HepG2 (cell line): ENCODE measurements around the gene PEX14. TPM values are rescaled to one million over a fixed set of nuclear protein-coding genes. Genes with fewer than 3 reads are reported as not detected.

Experiments used
- AHR ChIP-seq: IDR thresholded peaks from 2 replicates; pipeline ENCODE4 v1.6.1; 2018; ENCODE audit warnings: missing genetic modification reagents, missing compliant biosample characterization
- HMGXB3 ChIP-seq: sonication (generic); formaldehyde crosslinking; IDR thresholded peaks from 2 replicates; pipeline ENCODE4 v1.4.0; 2020; ENCODE audit warnings: missing genetic modification reagents, borderline replicate concordance
- KLF11 ChIP-seq: IDR thresholded peaks from 2 replicates; pipeline ENCODE4 v1.6.1; 2016; ENCODE audit warnings: missing compliant biosample characterization
- PTBP1 ChIP-seq: fragments of 200-400 bp; formaldehyde crosslinking; IDR thresholded peaks from 2 replicates; pipeline ENCODE4 v1.6.1; 2018; ENCODE audit warnings: low read length, low read depth; ENCODE audit not compliant: poor library complexity, severe bottlenecking
- RAD21 ChIP-seq: fragments of 450-650 bp; formaldehyde crosslinking; IDR thresholded peaks from 2 replicates; pipeline ENCODE4 v1.5.0; 2020; ENCODE audit warnings: mild to moderate bottlenecking
- RORA ChIP-seq: sonication (generic); formaldehyde crosslinking; IDR thresholded peaks from 2 replicates; pipeline ENCODE4 v1.5.0; 2020; ENCODE audit warnings: mild to moderate bottlenecking, missing genetic modification reagents, moderate library complexity
- SPEN ChIP-seq: sonication (generic); formaldehyde crosslinking; IDR thresholded peaks from 2 replicates; pipeline ENCODE4 v1.5.1; 2020; ENCODE audit warnings: low read depth, mild to moderate bottlenecking, missing genetic modification reagents
- ZNF263 ChIP-seq: sonication (generic); formaldehyde crosslinking; IDR thresholded peaks from 2 replicates; pipeline ENCODE4 v1.4.0; 2020; ENCODE audit warnings: missing genetic modification reagents
- ZNF577 ChIP-seq: sonication (generic); formaldehyde crosslinking; IDR thresholded peaks from 2 replicates; pipeline ENCODE4 v1.4.0; 2020; ENCODE audit warnings: mild to moderate bottlenecking, low read depth, missing genetic modification reagents, borderline replicate concordance
- ZNF780A ChIP-seq: sonication (generic); formaldehyde crosslinking; IDR thresholded peaks from 2 replicates; pipeline ENCODE4 v1.8.0; 2022; ENCODE audit warnings: mild to moderate bottlenecking, missing genetic modification reagents, moderate library complexity
- ZNF891 ChIP-seq: sonication (generic); formaldehyde crosslinking; IDR thresholded peaks from 2 replicates; pipeline ENCODE4 v1.5.0; 2020; ENCODE audit warnings: mild to moderate bottlenecking, missing genetic modification reagents
- ZUFSP ChIP-seq: sonication (generic); formaldehyde crosslinking; IDR thresholded peaks from 2 replicates; pipeline ENCODE4 v1.9.0; 2021; ENCODE audit warnings: missing genetic modification reagents, mild to moderate bottlenecking, borderline replicate concordance
- polyA plus RNA-seq, 8 experiments: library from polyadenylated mRNA; depleted of rRNA in 3 of 8; stranded (reverse) in 7 of 8; unstranded in 1 of 8; fragments of >200 nt; fragmentation: Illumina TruSeq in 4 of 8; extraction: Trizol in 4 of 8; gene quantifications; 2 replicates each; pipeline versions ENCODE4 v1.2.1 to v1.2.3, GENCODE V29; 2011 to 2016; ENCODE audit warnings: low read depth in 4 of 8, missing spikeins in 1 of 8, mixed read lengths in 1 of 8; ENCODE audit not compliant: insufficient read depth in 1 of 8
- total RNA-seq, 5 experiments: library from RNA; depleted of rRNA; stranded (reverse); fragments of >200 nt; fragmentation: Illumina TruSeq; extraction: Trizol; gene quantifications; 2 replicates each; pipeline ENCODE4 v1.2.3, GENCODE V29; 2016; ENCODE audit warnings: low read depth in 1 of 5
- TF ChIP-seq, protein P1 (sequence below): sonication (generic); formaldehyde crosslinking; IDR thresholded peaks from 2 replicates; pipeline ENCODE4 v1.4.0; 2020; ENCODE audit warnings: missing genetic modification reagents
- TF ChIP-seq, protein P2 (sequence below): sonication (generic); formaldehyde crosslinking; IDR thresholded peaks from 2 replicates; pipeline ENCODE4 v1.8.0; 2022; ENCODE audit warnings: low read depth, missing genetic modification reagents
- TF ChIP-seq, protein P3 (sequence below): sonication (generic); formaldehyde crosslinking; IDR thresholded peaks from 2 replicates; pipeline ENCODE4 v1.5.1; 2020; ENCODE audit warnings: mild to moderate bottlenecking, moderate library complexity, missing genetic modification reagents
- TF ChIP-seq, protein P4 (sequence below): IDR thresholded peaks from 2 replicates; pipeline ENCODE4 v1.6.1; 2018; ENCODE audit warnings: missing genetic modification reagents, mild to moderate bottlenecking, missing compliant biosample characterization

The PEX14 gene
- total and polyA plus RNA-seq, 2 of the 13 experiments (the other 11 are each of a cell fraction or from before 2014, with no cell fraction given) = 6.5 to 9.9 TPM

DNA sequence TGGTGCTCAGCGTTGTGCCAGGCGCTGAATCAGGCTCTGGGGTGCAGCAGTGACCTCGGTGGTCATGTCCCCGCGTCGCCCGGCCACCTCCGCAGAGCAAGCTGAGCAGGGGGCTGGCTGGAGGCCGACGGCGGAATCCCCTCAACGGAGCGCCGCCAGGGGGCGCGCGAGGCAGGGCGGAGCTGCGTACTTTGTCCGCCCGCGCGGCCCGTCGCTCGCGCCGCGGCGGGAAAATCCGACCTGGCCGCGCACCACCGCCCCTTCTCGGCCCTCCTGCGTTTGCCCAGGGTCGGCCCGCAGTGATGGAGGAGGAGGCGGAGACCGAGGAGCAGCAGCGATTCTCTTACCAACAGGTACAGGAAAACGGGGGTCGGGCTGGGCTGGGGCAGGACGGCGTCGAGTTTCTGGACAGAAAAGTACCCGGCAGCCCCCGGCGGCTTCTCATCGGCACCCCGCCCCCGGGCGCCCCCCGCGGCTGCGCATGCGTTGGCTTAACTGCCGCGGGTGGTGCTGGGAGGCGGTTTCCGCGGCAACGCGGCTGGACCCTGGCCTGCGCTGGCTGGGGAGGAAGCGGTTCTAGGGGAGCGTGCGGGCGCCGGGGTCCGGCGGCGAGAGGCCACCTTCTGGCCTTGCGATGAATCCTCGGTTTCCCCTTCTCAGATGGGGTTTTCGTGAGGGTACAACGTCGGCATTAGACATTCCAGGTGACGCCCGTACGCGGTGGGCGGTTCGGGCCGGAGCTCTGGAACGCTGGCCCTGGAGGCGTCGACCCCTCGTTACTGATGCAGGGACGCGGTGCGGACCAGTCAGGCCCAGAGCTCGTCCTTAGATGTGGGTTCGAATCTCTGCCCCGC lies 44.3 kb upstream of the PEX14 start, which contains the start of gene CENPS (continued):
- TF ChIP-seq RORA (CRISPR knock-in tag) = no peak
- TF ChIP-seq HMGXB3 (CRISPR knock-in tag) = peak; percentile 21; the same call in 1 of the 2 replicates
- no peak for TF ChIP-seq ZNF577 (CRISPR knock-in tag)
- TF ChIP-seq, protein P1, sequence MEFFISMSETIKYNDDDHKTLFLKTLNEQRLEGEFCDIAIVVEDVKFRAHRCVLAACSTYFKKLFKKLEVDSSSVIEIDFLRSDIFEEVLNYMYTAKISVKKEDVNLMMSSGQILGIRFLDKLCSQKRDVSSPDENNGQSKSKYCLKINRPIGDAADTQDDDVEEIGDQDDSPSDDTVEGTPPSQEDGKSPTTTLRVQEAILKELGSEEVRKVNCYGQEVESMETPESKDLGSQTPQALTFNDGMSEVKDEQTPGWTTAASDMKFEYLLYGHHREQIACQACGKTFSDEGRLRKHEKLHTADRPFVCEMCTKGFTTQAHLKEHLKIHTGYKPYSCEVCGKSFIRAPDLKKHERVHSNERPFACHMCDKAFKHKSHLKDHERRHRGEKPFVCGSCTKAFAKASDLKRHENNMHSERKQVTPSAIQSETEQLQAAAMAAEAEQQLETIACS = 0 out of 2 replicates have a peak, but pooled peaks have one; percentile 37
- TF ChIP-seq PTBP1 = no peak
- peak; percentile 92 for TF ChIP-seq ZNF891 (CRISPR knock-in tag)
- TF ChIP-seq, protein P2, sequence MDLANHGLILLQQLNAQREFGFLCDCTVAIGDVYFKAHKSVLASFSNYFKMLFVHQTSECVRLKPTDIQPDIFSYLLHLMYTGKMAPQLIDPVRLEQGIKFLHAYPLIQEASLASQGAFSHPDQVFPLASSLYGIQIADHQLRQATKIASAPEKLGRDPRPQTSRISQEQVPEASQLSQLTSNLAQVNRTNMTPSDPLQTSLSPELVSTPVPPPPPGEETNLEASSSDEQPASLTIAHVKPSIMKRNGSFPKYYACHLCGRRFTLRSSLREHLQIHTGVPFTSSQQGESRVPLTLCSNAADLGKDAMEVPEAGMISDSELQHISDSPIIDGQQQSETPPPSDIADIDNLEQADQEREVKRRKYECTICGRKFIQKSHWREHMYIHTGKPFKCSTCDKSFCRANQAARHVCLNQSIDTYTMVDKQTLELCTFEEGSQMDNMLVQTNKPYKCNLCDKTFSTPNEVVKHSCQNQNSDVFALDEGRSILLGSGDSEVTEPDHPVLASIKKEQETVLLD (CRISPR knock-in tag) = peak; percentile 76; the same call in 1 of the 2 replicates
- TF ChIP-seq ZUFSP (CRISPR knock-in tag) = no peak
- TF ChIP-seq AHR (CRISPR knock-in tag) = peak; percentile 78
- TF ChIP-seq KLF11 (CRISPR knock-in tag) = no peak; the same call in 1 of the 2 replicates
- peak; percentile 96 for TF ChIP-seq RAD21
- peak; percentile 92 for TF ChIP-seq SPEN (CRISPR knock-in tag)
- peak; percentile 98 for TF ChIP-seq ZNF780A (CRISPR knock-in tag)
- TF ChIP-seq, protein P3, sequence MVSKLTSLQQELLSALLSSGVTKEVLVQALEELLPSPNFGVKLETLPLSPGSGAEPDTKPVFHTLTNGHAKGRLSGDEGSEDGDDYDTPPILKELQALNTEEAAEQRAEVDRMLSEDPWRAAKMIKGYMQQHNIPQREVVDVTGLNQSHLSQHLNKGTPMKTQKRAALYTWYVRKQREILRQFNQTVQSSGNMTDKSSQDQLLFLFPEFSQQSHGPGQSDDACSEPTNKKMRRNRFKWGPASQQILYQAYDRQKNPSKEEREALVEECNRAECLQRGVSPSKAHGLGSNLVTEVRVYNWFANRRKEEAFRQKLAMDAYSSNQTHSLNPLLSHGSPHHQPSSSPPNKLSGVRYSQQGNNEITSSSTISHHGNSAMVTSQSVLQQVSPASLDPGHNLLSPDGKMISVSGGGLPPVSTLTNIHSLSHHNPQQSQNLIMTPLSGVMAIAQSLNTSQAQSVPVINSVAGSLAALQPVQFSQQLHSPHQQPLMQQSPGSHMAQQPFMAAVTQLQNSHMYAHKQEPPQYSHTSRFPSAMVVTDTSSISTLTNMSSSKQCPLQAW (CRISPR knock-in tag) = no peak; the same call in 1 of the 2 replicates
- TF ChIP-seq, protein P4, sequence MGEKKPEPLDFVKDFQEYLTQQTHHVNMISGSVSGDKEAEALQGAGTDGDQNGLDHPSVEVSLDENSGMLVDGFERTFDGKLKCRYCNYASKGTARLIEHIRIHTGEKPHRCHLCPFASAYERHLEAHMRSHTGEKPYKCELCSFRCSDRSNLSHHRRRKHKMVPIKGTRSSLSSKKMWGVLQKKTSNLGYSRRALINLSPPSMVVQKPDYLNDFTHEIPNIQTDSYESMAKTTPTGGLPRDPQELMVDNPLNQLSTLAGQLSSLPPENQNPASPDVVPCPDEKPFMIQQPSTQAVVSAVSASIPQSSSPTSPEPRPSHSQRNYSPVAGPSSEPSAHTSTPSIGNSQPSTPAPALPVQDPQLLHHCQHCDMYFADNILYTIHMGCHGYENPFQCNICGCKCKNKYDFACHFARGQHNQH (CRISPR knock-in tag) = peak; percentile 84
- TF ChIP-seq ZNF263 (CRISPR knock-in tag) = peak; percentile 57
